Epithelial cell of esophagus (primary cell): Measurements from ENCODE around the gene SLITRK3.

Experiments
- DNase-seq: peaks from one replicate; pipeline ENCODE4 v3.0.0; 2010; ENCODE audit warnings: low read depth
- H3K4me3 ChIP-seq: 2 replicates; pipeline ENCODE4 v1.5.1; 2011; ENCODE audit warnings: mild to moderate bottlenecking, low read length, control low read depth
- CTCF ChIP-seq: IDR thresholded peaks from 2 replicates; pipeline ENCODE4 v1.5.1; 2011; ENCODE audit warnings: low read depth, mild to moderate bottlenecking, low read length, control low read depth, inconsistent platforms; ENCODE audit not compliant: insufficient read depth; ENCODE audit errors: missing control alignments

Gene SLITRK3

GRCh38 chr3:165191491-165191890, 4.7 kb downstream of the SLITRK3 start:
- no peak overlapping the region for H3K4me3 ChIP-seq
- no peak for TF ChIP-seq CTCF
- DNase-seq: no peak

GRCh38 chr3:165188452-165188851, 7.7 kb downstream of the SLITRK3 start:
- H3K4me3 ChIP-seq: no peak overlapping the region
- DNase-seq: no peak
- no peak for TF ChIP-seq CTCF

- peak; percentile 90 for TF ChIP-seq CTCF
- no peak overlapping the region for H3K4me3 ChIP-seq
- DNase-seq: peak; percentile 66
Measured at GRCh38 chr3:165185707-165186327, 10.4 kb downstream of the SLITRK3 start.

- DNase-seq: peak; percentile 48
- no peak overlapping the region for H3K4me3 ChIP-seq
- TF ChIP-seq CTCF: no peak
Measured at GRCh38 chr3:165181556-165181955, 14.6 kb downstream of the SLITRK3 start.

GRCh38 chr3:165170236-165170635, 25.9 kb downstream of the SLITRK3 start:
- TF ChIP-seq CTCF: no peak

GRCh38 chr3:165169368-165169767, 26.8 kb downstream of the SLITRK3 start:
- DNase-seq: no peak
- no peak for TF ChIP-seq CTCF

More at GRCh38 chr3:165170236-165170635, 25.9 kb downstream of the SLITRK3 start:
- DNase-seq: no peak
- H3K4me3 ChIP-seq: no peak overlapping the region

GRCh38 chr3:165162883-165163282, 33.3 kb downstream of the SLITRK3 start:
- no peak overlapping the region for H3K4me3 ChIP-seq
- DNase-seq: no peak
- TF ChIP-seq CTCF: no peak

More at GRCh38 chr3:165169368-165169767, 26.8 kb downstream of the SLITRK3 start:
- H3K4me3 ChIP-seq: no peak overlapping the region
